Type B pancreatic cell (in vitro differentiated cells): ENCODE measurements around the gene PRSS57. TPM values are rescaled to one million over a fixed set of nuclear protein-coding genes. Genes with fewer than 3 reads are reported as not detected.
"Not testable (repeated sequence)": the region's sequence is repeated elsewhere in the genome, so short reads cannot be mapped to it uniquely, and the experiment has no call there.

ENCODE experiments used
- DNase-seq: peaks from one replicate; pipeline ENCODE4 v3.0.0; 2021; ENCODE audit warnings: mixed read lengths; ENCODE audit not compliant: unreplicated experiment; ENCODE audit errors: extremely low spot score
- H3K27ac Mint-ChIP-seq: 2 replicates; pipeline ENCODE4 v1.8.0; 2021; ENCODE audit warnings: mild to moderate bottlenecking, mixed read lengths
- H3K27me3 Mint-ChIP-seq: 2 replicates; pipeline ENCODE4 v1.8.0; 2021; ENCODE audit warnings: mixed read lengths
- H3K36me3 Mint-ChIP-seq: 2 replicates; pipeline ENCODE4 v1.8.0; 2021; ENCODE audit warnings: mixed read lengths
- H3K4me1 Mint-ChIP-seq: one replicate; pipeline ENCODE4 v1.8.0; 2021; ENCODE audit warnings: mixed read lengths; ENCODE audit not compliant: unreplicated experiment
- H3K4me3 Mint-ChIP-seq: 2 replicates; pipeline ENCODE4 v1.8.0; 2021; ENCODE audit warnings: mild to moderate bottlenecking, mixed read lengths
- H3K9me3 Mint-ChIP-seq: 2 replicates; pipeline ENCODE4 v1.8.0; 2021; ENCODE audit warnings: mixed read lengths
- CTCF ChIP-seq: fragments of 200-600 bp; sonication (generic); conservative IDR thresholded peaks from 2 replicates; pipeline ENCODE4 v1.5.0; 2021; ENCODE audit warnings: antibody characterized with exemption, mild to moderate bottlenecking
- total RNA-seq: library from RNA; stranded (reverse); gene quantifications from 2 replicates; pipeline ENCODE4 v1.2.1, GENCODE V29; 2021; ENCODE audit warnings: low replicate concordance

PRSS57 gene
- total RNA-seq, 1 donor from 2014 or later: not detected

DNA sequence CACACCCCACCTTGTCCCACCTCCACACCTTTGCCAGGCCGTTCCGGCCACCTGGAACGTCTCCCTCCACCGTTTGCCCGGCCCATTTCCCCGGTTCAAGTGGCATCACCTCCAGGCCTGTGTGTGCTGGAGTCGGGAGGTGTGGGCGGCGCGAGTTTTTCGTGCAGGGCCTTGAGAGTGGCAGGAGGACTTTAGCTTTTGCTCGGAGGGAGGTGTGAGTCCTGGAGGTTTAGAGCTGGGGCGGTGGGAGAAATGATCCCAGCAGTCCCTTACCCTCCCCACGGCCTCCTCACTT lies 9.1 kb upstream of the PRSS57 start:
- H3K4me1 Mint-ChIP-seq: no peaks in the 10 kb centered on the region
- DNase-seq: no peak
- H3K27me3 Mint-ChIP-seq: peaks cover 4% of the 10 kb centered on the region
- H3K36me3 Mint-ChIP-seq: no peaks in the 10 kb centered on the region
- no peak for TF ChIP-seq CTCF
- H3K4me3 Mint-ChIP-seq: no peak overlapping the region
- no peaks in the 10 kb centered on the region for H3K9me3 Mint-ChIP-seq
- no peak overlapping the region for H3K27ac Mint-ChIP-seq

- Mint-ChIP-seq H3K4me1 (no peaks in the 10 kb centered on the region), H3K27ac (peak overlapping the region; percentile 31), H3K36me3 (no peaks in the 10 kb centered on the region), H3K4me3 (peak overlapping the region; percentile 69), H3K27me3 (peaks cover 4% of the 10 kb centered on the region), H3K9me3 (no peaks in the 10 kb centered on the region)
- no peak for TF ChIP-seq CTCF
- no peak for DNase-seq
Measured at GRCh38 chr19:703651-704446, 8.6 kb upstream of the PRSS57 start.

DNA sequence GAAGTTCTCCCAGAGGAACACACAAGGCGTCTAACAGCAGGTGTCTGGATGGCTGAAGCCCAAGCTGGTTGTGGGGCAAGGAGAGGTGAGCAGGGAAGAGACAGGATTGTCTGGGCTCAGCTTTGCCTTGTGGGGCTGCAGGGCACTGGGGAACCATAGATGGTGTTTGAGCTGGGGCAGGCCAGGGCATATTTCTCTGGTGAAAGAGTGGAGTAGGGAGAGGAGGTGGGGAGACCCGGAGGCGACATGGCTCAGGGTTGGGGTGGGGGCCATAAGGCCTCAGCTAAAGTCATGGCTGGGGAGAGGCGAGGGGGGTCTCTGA lies 8.0 kb upstream of the PRSS57 start:
- H3K4me3 Mint-ChIP-seq: peak overlapping the region; percentile 69
- TF ChIP-seq CTCF: no peak

GRCh38 chr19:702847-703246 lies 7.6 kb upstream of the PRSS57 start:
- not testable (repeated sequence) for H3K4me1 Mint-ChIP-seq, H3K9me3 Mint-ChIP-seq, H3K36me3 Mint-ChIP-seq, H3K4me3 Mint-ChIP-seq, DNase-seq, H3K27ac Mint-ChIP-seq, H3K27me3 Mint-ChIP-seq

More for the DNA sequence above, 8.0 kb upstream of the PRSS57 start:
- peak overlapping the region; percentile 31 for H3K27ac Mint-ChIP-seq
- no peaks in the 10 kb centered on the region for H3K4me1 Mint-ChIP-seq
- peaks cover 4% of the 10 kb centered on the region for H3K27me3 Mint-ChIP-seq
- no peaks in the 10 kb centered on the region for H3K9me3 Mint-ChIP-seq
- H3K36me3 Mint-ChIP-seq: no peaks in the 10 kb centered on the region
- DNase-seq: no peak

DNA sequence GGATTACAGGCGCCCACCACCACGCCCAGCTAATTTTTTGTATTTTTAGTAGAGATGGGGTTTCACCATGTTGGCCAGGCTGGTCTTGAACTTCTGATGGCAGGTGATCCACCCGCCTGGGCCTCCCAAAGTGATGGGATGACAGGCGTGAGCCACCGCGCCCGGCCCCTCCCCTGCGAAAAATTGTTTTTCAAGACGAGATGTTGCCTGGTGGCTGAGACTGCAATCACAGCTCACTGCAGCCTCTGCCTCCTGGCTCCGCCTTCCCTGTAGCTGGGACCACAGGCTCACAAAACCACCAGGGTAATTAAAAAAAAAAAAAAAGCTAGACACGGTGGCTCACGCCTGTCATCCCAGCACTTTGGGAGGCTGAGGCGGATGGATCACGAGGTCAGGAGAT lies 4.6 kb upstream of the PRSS57 start:
- not testable (repeated sequence) for DNase-seq, H3K27me3 Mint-ChIP-seq, H3K36me3 Mint-ChIP-seq, H3K4me3 Mint-ChIP-seq, H3K4me1 Mint-ChIP-seq, H3K27ac Mint-ChIP-seq, H3K9me3 Mint-ChIP-seq

DNA sequence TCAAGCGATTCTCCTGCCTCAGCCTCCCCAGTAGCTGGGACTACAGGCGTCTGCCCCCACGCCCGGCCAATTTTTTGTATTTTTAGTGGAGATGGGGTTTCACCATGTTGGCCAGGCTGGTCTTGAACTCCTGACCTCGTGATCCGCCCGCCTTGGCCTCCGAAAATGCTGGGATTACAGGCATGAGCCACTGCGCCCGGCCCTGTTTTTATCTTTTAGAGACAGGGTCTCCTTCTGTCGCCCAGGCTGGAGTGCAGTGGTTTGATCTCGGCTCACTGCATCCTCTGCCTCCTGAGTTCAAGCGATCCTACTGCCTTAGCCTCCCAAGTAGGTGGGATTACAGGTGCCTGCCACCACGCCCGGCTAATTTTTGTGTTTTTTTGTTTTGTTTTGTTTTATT lies 3.3 kb upstream of the PRSS57 start:
- not testable (repeated sequence) for H3K9me3 Mint-ChIP-seq, H3K4me3 Mint-ChIP-seq, H3K4me1 Mint-ChIP-seq, DNase-seq, H3K36me3 Mint-ChIP-seq, H3K27me3 Mint-ChIP-seq, H3K27ac Mint-ChIP-seq

GRCh38 chr19:694481-695351 lies 536 bp downstream of the PRSS57 start:
- H3K27me3 Mint-ChIP-seq: no peaks in the 10 kb centered on the region
- no peak for TF ChIP-seq CTCF
- no peaks in the 10 kb centered on the region for H3K36me3 Mint-ChIP-seq
- H3K4me1 Mint-ChIP-seq: no peaks in the 10 kb centered on the region
- no peak overlapping the region for H3K27ac Mint-ChIP-seq
- H3K9me3 Mint-ChIP-seq: no peaks in the 10 kb centered on the region
- H3K4me3 Mint-ChIP-seq: no peak overlapping the region
- DNase-seq: no peak
